GM12878 (cell line): ENCODE measurements around the gene ARHGAP30. TPM values are rescaled to one million over a fixed set of nuclear protein-coding genes. Genes with fewer than 3 reads are reported as not detected.

Experiments used
- ATAC-seq: fragments of 200-7000 bp; cut with Tn5 transposase; 3 replicates; pipeline ENCODE4 v1.9.1; 2020; ENCODE audit warnings: mild to moderate bottlenecking, moderate library complexity
- BruUV-seq: library from RNA; stranded (reverse); fragments of 400-500 nt; replicated peaks from 2 replicates; lab custom pipeline; 2021; lab: Mats Ljungman, UMichigan
- CTCF ChIA-PET: fragments of 300-600 bp; sonication (Branson Sonifier 250); formaldehyde crosslinking; extraction: SDS; loops from one replicate; lab custom pipeline; 2021; ENCODE audit warnings: inconsistent platforms; lab: Yijun Ruan, JAX
- POLR2A ChIA-PET: fragments of 350-600 bp; formaldehyde crosslinking; extraction: SDS; loops from one replicate; lab custom pipeline; 2021; ENCODE audit warnings: inconsistent platforms; lab: Charles Lee
- RAD21 ChIA-PET: fragments of 300-600 bp; sonication (Branson Sonifier 250); formaldehyde crosslinking; loops from one replicate; lab custom pipeline; 2023; ENCODE audit warnings: antibody characterized with exemption; ENCODE audit not compliant: unreplicated experiment; lab: Charles Lee
- SMC1A ChIA-PET: fragments of 300-600 bp; sonication (Branson Sonifier 250); formaldehyde crosslinking; loops from one replicate; lab custom pipeline; 2023; ENCODE audit not compliant: unreplicated experiment, uncharacterized antibody; lab: Charles Lee
- DNase-seq: peaks from one replicate; pipeline ENCODE4 v3.0.0-alpha.2; 2011; ENCODE audit warnings: low read depth, low spot score
- FAIRE-seq: peaks from 3 replicates; lab custom pipeline; 2011; peaks lifted over from hg19 to GRCh38; lab: Jason Lieb, UNC
- H2AFZ ChIP-seq: 2 replicates; pipeline ENCODE4 v1.6.0; 2011; ENCODE audit warnings: low read depth, low read length, control low read depth; ENCODE audit not compliant: control insufficient read depth
- H3K27ac ChIP-seq: 2 replicates; pipeline ENCODE4 v1.5.1; 2011; ENCODE audit warnings: control low read depth; ENCODE audit not compliant: control insufficient read depth, insufficient read depth
- H3K27me3 ChIP-seq, 2 experiments: replicated peaks in 1 of 2; 2 replicates each; pipeline versions ENCODE4 v1.6.0 to v1.6.1; 2011; ENCODE audit warnings: low read length in 1 of 2; ENCODE audit not compliant: control insufficient read depth in 2 of 2, insufficient read depth in 2 of 2
- H3K36me3 ChIP-seq, 2 experiments: 2 replicates each; pipeline ENCODE4 v1.5.1; 2011; ENCODE audit warnings: low read length in 1 of 2; ENCODE audit not compliant: control insufficient read depth in 2 of 2, insufficient read depth in 2 of 2
- H3K4me1 ChIP-seq: 2 replicates; pipeline ENCODE4 v1.6.1; 2011; ENCODE audit warnings: mild to moderate bottlenecking, low read length, moderate library complexity, mixed read lengths; ENCODE audit not compliant: control insufficient read depth, insufficient read depth
- H3K4me2 ChIP-seq: 2 replicates; pipeline ENCODE4 v1.6.0; 2011; ENCODE audit warnings: control low read depth; ENCODE audit not compliant: control insufficient read depth, insufficient read depth
- H3K4me3 ChIP-seq: fragments of 200-600 bp; sonication (generic); 2 replicates; pipeline ENCODE4 v1.5.1; 2016
- H3K79me2 ChIP-seq: 2 replicates; pipeline ENCODE4 v1.6.0; 2011; ENCODE audit warnings: low read length; ENCODE audit not compliant: control insufficient read depth, insufficient read depth
- H3K9ac ChIP-seq: 2 replicates; pipeline ENCODE4 v1.8.0; 2011; ENCODE audit warnings: low read length, control low read depth, mixed read lengths; ENCODE audit not compliant: control insufficient read depth, insufficient read depth
- H3K9me3 ChIP-seq: replicated peaks from 3 replicates; pipeline ENCODE4 v1.5.1; 2011; ENCODE audit warnings: mild to moderate bottlenecking, low read length; ENCODE audit not compliant: control insufficient read depth, insufficient read depth
- H4K20me1 ChIP-seq: 2 replicates; pipeline ENCODE4 v1.6.0; 2011; ENCODE audit not compliant: control insufficient read depth, insufficient read depth
- BACH1 ChIP-seq: fragments of 450-650 bp; IDR thresholded peaks from 2 replicates; pipeline ENCODE4 v1.6.1; 2017; ENCODE audit warnings: mild to moderate bottlenecking, borderline replicate concordance
- BHLHE40 ChIP-seq, 2 experiments: fragments of 450-650 bp in 1 of 2; IDR thresholded peaks; 2 replicates each; pipeline ENCODE4 v1.6.1; 2011 to 2017; ENCODE audit warnings: low read depth in 2 of 2, borderline replicate concordance in 1 of 2, improper control_type of control experiment in 1 of 2, low read length in 1 of 2, mild to moderate bottlenecking in 1 of 2
- CREB1 ChIP-seq: IDR thresholded peaks from 2 replicates; pipeline ENCODE4 v1.6.1; 2012; ENCODE audit warnings: low read depth, mild to moderate bottlenecking, inconsistent platforms
- CREM ChIP-seq: IDR thresholded peaks from 2 replicates; pipeline ENCODE4 v1.6.1; 2014; ENCODE audit warnings: antibody characterized with exemption, low read depth
- EED ChIP-seq: sonication (generic); IDR thresholded peaks from 2 replicates; pipeline ENCODE4 v1.6.1; 2016; ENCODE audit warnings: antibody characterized with exemption, low read depth
- GABPA ChIP-seq: IDR thresholded peaks from 2 replicates; pipeline ENCODE4 v1.6.1; 2014; ENCODE audit warnings: antibody characterized with exemption, low read depth, mild to moderate bottlenecking, inconsistent platforms
- HDGF ChIP-seq: fragments of 450-650 bp; IDR thresholded peaks from 2 replicates; pipeline ENCODE4 v1.6.1; 2016; ENCODE audit warnings: antibody characterized with exemption
- HSF1 ChIP-seq: fragments of 150-350 bp; IDR thresholded peaks from 2 replicates; pipeline ENCODE4 v1.6.1; 2014; ENCODE audit warnings: mild to moderate bottlenecking, low read depth, low read length
- MTA2 ChIP-seq: fragments of 450-650 bp; IDR thresholded peaks from 2 replicates; pipeline ENCODE4 v1.6.1; 2016; ENCODE audit warnings: low read depth, mild to moderate bottlenecking, moderate library complexity
- MYB ChIP-seq: fragments of 150-350 bp; IDR thresholded peaks from 2 replicates; pipeline ENCODE4 v1.6.1; 2014; ENCODE audit warnings: mild to moderate bottlenecking, low read depth, low read length, borderline replicate concordance
- NBN ChIP-seq: fragments of 450-650 bp; IDR thresholded peaks from 2 replicates; pipeline ENCODE4 v1.6.1; 2016
- NFYA ChIP-seq: IDR thresholded peaks from 2 replicates; pipeline ENCODE4 v1.6.1; 2011; ENCODE audit warnings: low read depth, mild to moderate bottlenecking, low read length, improper control_type of control experiment, borderline replicate concordance
- NFYB ChIP-seq: IDR thresholded peaks from 2 replicates; pipeline ENCODE4 v1.6.1; 2011; ENCODE audit warnings: low read depth, mild to moderate bottlenecking, low read length, improper control_type of control experiment, moderate library complexity; ENCODE audit not compliant: insufficient read depth
- PML ChIP-seq: IDR thresholded peaks from 2 replicates; pipeline ENCODE4 v1.6.1; 2012; ENCODE audit warnings: low read length, inconsistent platforms
- POLR2A ChIP-seq: IDR thresholded peaks from 2 replicates; pipeline ENCODE4 v1.6.1; 2011; ENCODE audit warnings: low read depth, mild to moderate bottlenecking, low read length
- POLR2AphosphoS5 ChIP-seq: IDR thresholded peaks from 2 replicates; pipeline ENCODE4 v1.6.1; 2011; ENCODE audit warnings: mild to moderate bottlenecking, low read length, inconsistent platforms
- SMAD5 ChIP-seq: IDR thresholded peaks from 2 replicates; pipeline ENCODE4 v1.6.1; 2016; ENCODE audit warnings: antibody characterized with exemption, low read depth
- TCF12 ChIP-seq: IDR thresholded peaks from 2 replicates; pipeline ENCODE4 v1.6.1; 2011; ENCODE audit warnings: low read depth, mild to moderate bottlenecking, low read length
- TCF3 ChIP-seq: IDR thresholded peaks from 2 replicates; pipeline ENCODE4 v1.6.1; 2012; ENCODE audit warnings: low read depth, mild to moderate bottlenecking, low read length, borderline replicate concordance; ENCODE audit not compliant: insufficient read depth
- ZNF217 ChIP-seq: fragments of 450-650 bp; IDR thresholded peaks from 2 replicates; pipeline ENCODE4 v1.6.1; 2017; ENCODE audit warnings: antibody characterized with exemption, mild to moderate bottlenecking
- WGBS: methylation state at CpG from one replicate; pipeline ENCODE4 v1.1.6; 2016; ENCODE audit warnings: low lambda C conversion rate; ENCODE audit not compliant: insufficient replicate concordance, insufficient coverage; ENCODE audit errors: missing lambda C conversion rate; 5-methylcytosine and 5-hydroxymethylcytosine counted together
- in situ Hi-C: fragments of 300-500 bp; cut with MboI; formaldehyde crosslinking; loops from 9 replicates; pipeline ENCODE4 v1.14.3; 2018; ENCODE audit warnings: mixed read lengths
- intact Hi-C: fragments of 100-400 bp; cut with micrococcal nuclease; formaldehyde crosslinking; loops from one replicate; pipeline ENCODE4 v1.14.2; 2022; ENCODE audit not compliant: unreplicated experiment
- polyA plus RNA-seq, 11 experiments: library from polyadenylated mRNA; depleted of rRNA in 4 of 11; unstranded in 6 of 11; stranded (reverse) in 5 of 11; fragments of >200 nt; fragmentation: Nextera tagmentation in 4 of 11; fragmentation: Illumina TruSeq in 1 of 11; extraction: Ambion mirVana in 4 of 11; extraction: Trizol in 1 of 11; gene quantifications; 1 replicate in 1 of 11; 2 replicates in 10 of 11; pipeline versions ENCODE4 v1.2.1 to v1.2.3, GENCODE V29; 2011 to 2016; ENCODE audit warnings: inconsistent platforms in 2 of 11, missing spikeins in 2 of 11, low read depth in 1 of 11
- total RNA-seq, 4 experiments: library from RNA; depleted of rRNA in 3 of 4; stranded (reverse); fragments of >200 nt in 3 of 4; fragmentation: Illumina TruSeq in 1 of 4; extraction: Trizol in 1 of 4; gene quantifications; 2 replicates each; pipeline versions ENCODE4 v1.2.1 to v1.2.3, GENCODE V29; 2013 to 2021
- TF ChIP-seq, protein P1 (sequence below): fragments of 450-650 bp; IDR thresholded peaks from 2 replicates; pipeline ENCODE4 v1.6.1; 2017; ENCODE audit warnings: mild to moderate bottlenecking, low read depth, inconsistent platforms; ENCODE audit not compliant: poor library complexity, severe bottlenecking

ARHGAP30 gene
- total and polyA plus RNA-seq, 10 of the 15 experiments (the other 5 are each of a cell fraction or from before 2014, with no cell fraction given), result 12.9 to 143 (median 76.3) TPM

DNA sequence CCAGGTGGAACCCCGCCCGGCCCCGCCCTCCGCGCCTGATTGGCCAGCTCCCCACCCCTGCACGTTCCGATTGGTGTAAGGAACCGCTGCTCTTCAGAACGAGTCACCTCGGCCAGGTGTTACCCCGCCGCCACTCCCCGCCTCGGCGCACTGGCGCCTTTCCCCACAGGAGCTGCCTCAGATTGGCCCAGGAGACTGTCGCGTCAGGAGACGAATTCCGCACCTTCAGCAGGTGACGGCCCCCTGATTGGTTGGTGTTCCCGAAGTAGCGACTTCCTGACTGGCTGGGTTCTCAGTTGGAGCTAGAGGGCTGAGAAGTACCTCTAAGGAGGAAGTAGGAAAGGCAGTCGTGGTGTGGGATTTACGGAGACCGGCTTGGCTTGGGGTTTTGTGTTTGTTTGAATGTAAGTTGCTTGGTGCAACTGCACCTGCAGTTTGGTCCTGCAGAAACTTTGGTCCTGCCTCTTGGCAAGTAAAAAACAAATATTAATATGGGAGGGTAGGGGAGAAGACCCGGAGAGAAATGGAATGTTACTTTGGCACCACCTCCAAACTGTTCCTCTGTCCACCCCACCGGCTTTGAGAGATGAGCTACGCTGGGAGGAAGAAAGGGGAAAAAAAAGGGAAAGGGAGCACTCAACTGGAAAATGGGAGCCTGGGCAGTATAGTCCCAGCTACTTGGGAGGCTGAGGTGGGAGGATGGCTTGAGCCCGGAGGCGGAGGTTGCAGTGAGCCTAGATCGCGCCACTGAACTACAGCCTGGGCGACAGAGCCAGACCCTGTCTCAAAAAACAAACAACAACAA is 48.3 kb downstream of the ARHGAP30 start:
- ChIA-PET RAD21 (interaction anchor here (0.6 to 4.4 kb wide), 14 partner anchors 11 to 253 kb away, joined by 3 to 40 read pairs (median 4); partner anchors contain the start of genes ARHGAP30, CD244, ITLN2 and KLHDC9), SMC1A (interaction anchor here (0.5 to 4.2 kb wide), 19 partner anchors 9 to 115 kb away, joined by 3 to 23 read pairs (median 4); partner anchors contain the start of genes ARHGAP30, KLHDC9, TSTD1 and USF1), POLR2A (interaction anchor here (0.6 to 2.9 kb wide), 17 partner anchors 8 to 134 kb away, joined by 3 to 36 read pairs (median 7); partner anchors contain the start of genes ARHGAP30, TSTD1 and USF1), CTCF (interaction anchor here (0.6 to 3.4 kb wide), 16 partner anchors 10 to 376 kb away, joined by 3 to 18 read pairs (median 6); partner anchors contain the start of genes ARHGAP30, ITLN2, TSTD1 and USF1)
- BruUV-seq, result TSS peak; percentile 72
- intact Hi-C loops, result no loop called here
- Histone ChIP-seq H3K27me3 (no peaks in the 10 kb centered on the region), H2AFZ (peak overlapping the region; percentile 83), H3K79me2 (peaks cover 34% of the 10 kb centered on the region), H3K4me1 (peaks cover 19% of the 10 kb centered on the region), H3K9ac (peak overlapping the region; percentile 68), H3K27ac (peak overlapping the region; percentile 33), H3K9me3 (no peaks in the 10 kb centered on the region; the same call in 1 of the 3 replicates), H3K36me3 (no peaks in the 10 kb centered on the region), H3K4me2 (peak overlapping the region; percentile 88), H3K4me3 (peak overlapping the region; percentile 75), H4K20me1 (no peaks in the 10 kb centered on the region)
- peak; percentile 96 for ATAC-seq
- WGBS, result 23% methylated on average over 32 of the region's 34 CpGs
- peak; percentile 59 for FAIRE-seq
- in situ Hi-C loops, result no loop called here
- peak; percentile 66 for DNase-seq
- TF ChIP-seq HSF1 (no peak), NFYB (peak; percentile 97), NFYA (peak; percentile 61; the same call in 1 of the 2 replicates), ZNF217 (no peak; the same call in 1 of the 2 replicates), TCF3 (0 out of 2 replicates have a peak, but pooled peaks have one; percentile 76), EED (peak; percentile 64), CREB1 (peak; percentile 76), BACH1 (no peak; the same call in 1 of the 2 replicates), NBN (0 out of 2 replicates have a peak, but pooled peaks have one; percentile 18), POLR2A (peak; percentile 69; the same call in 1 of the 2 replicates), SMAD5 (peak; percentile 61; the same call in 1 of the 2 replicates), TCF12 (peak; percentile 48; the same call in 1 of the 2 replicates), MTA2 (no peak), POLR2AphosphoS5 (peak; percentile 56), BHLHE40 (IDR thresholded peaks at IDR 0.05; ENCODE audit: borderline replicate concordance in 1 of 2, low read depth in 2 of 2, low read length in 1 of 2) (peak in 1 of 2 experiments; percentile 69; a peak in 1 of 4 replicates), GABPA (no peak), CREM (peak; percentile 42; the same call in 1 of the 2 replicates), HDGF (peak; percentile 43; the same call in 1 of the 2 replicates), PML (peak; percentile 46; the same call in 1 of the 2 replicates), MYB (0 out of 2 replicates have a peak, but pooled peaks have one; percentile 23)
- TF ChIP-seq, protein P1, sequence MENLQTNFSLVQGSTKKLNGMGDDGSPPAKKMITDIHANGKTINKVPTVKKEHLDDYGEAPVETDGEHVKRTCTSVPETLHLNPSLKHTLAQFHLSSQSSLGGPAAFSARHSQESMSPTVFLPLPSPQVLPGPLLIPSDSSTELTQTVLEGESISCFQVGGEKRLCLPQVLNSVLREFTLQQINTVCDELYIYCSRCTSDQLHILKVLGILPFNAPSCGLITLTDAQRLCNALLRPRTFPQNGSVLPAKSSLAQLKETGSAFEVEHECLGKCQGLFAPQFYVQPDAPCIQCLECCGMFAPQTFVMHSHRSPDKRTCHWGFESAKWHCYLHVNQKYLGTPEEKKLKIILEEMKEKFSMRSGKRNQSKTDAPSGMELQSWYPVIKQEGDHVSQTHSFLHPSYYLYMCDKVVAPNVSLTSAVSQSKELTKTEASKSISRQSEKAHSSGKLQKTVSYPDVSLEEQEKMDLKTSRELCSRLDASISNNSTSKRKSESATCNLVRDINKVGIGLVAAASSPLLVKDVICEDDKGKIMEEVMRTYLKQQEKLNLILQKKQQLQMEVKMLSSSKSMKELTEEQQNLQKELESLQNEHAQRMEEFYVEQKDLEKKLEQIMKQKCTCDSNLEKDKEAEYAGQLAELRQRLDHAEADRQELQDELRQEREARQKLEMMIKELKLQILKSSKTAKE, result peak; percentile 35
